Psoas muscle (tissue), 8 donors: Measurements from ENCODE around the gene MAN2A2. TPM values are rescaled to one million over a fixed set of nuclear protein-coding genes. Genes with fewer than 3 reads are reported as not detected.

Experiments used
- ATAC-seq, 4 donors: fragments of 200-7000 bp; cut with Tn5 transposase; one replicate each; pipeline ENCODE4 v1.9.1; 2020; ENCODE audit warnings: moderate library complexity in 3 of 4, mild to moderate bottlenecking in 2 of 4
- DNase-seq, 2 donors: peaks; one replicate each; pipeline ENCODE4 v3.0.0-alpha.2; 2020
- H3K27ac ChIP-seq: fragments of 200-600 bp; one replicate; pipeline ENCODE4 v1.8.0; 2022
- H3K27me3 ChIP-seq, 3 donors: fragments of 200-600 bp in 1 of 3; one replicate each; pipeline versions ENCODE4 v1.6.1 to v1.8.0; 2013 to 2022; ENCODE audit warnings: low read length in 2 of 3, mild to moderate bottlenecking in 2 of 3, moderate library complexity in 1 of 3; ENCODE audit not compliant: insufficient read depth in 3 of 3
- H3K36me3 ChIP-seq, 2 donors: fragments of 200-600 bp in 1 of 2; one replicate each; pipeline versions ENCODE4 v1.6.1 to v1.8.0; 2013 to 2022; ENCODE audit warnings: low read depth in 1 of 2, mild to moderate bottlenecking in 1 of 2, moderate library complexity in 1 of 2; ENCODE audit not compliant: insufficient read depth in 1 of 2
- H3K4me1 ChIP-seq: fragments of 200-600 bp; one replicate; pipeline ENCODE4 v1.8.0; 2022
- H3K4me3 ChIP-seq: fragments of 200-600 bp; one replicate; pipeline ENCODE4 v1.8.0; 2022; ENCODE audit warnings: mild to moderate bottlenecking
- H3K9me3 ChIP-seq: fragments of 200-600 bp; one replicate; pipeline ENCODE4 v1.8.0; 2022
- CTCF ChIP-seq: fragments of 200-600 bp; IDR thresholded peaks from one replicate; pipeline ENCODE4 v1.8.0; 2022; ENCODE audit warnings: antibody characterized with exemption
- WGBS, 3 donors: extraction: QIAGEN DNeasy Blood & Tissue Kit; methylation state at CpG; one replicate each; pipeline versions ENCODE4 v1.1.6 to v1.1.7; 2013; 5-methylcytosine and 5-hydroxymethylcytosine counted together
- intact Hi-C, 2 donors: fragments of 100-400 bp; cut with DNase I; formaldehyde crosslinking; loops; one replicate each; pipeline versions ENCODE4 v1.11.0 to v1.14.2; 2022
- polyA plus RNA-seq, 3 donors: library from polyadenylated mRNA; stranded (reverse); fragments of 200-250 nt; gene quantifications; one replicate each; pipeline ENCODE4 v1.2.3, GENCODE V29; 2013
- total RNA-seq, 4 donors: library from RNA; stranded (reverse); fragmentation: NEBNext Ultra II Directional in 2 of 4; extraction: Animal tissue kit (Norgen Biotek cat#: 25700) in 2 of 4; gene quantifications; one replicate each; pipeline versions ENCODE4 v1.2.1 to v1.2.4, GENCODE V29; 2021 to 2023
- donor health status: healthy with polysubstance abuse.
- donor health status: DM: no; HTN: no; CAD: no; lungs with moderate emphysema.
- donor health status: Bipolar disorder and iron deficiency.
- donor health status: healthy.
- donor health status: DM: yes; HTN: yes; CAD: no.
- donor health status: DM: no; HTN: no; CAD: no.
- donor health status: DM: no; HTN: no; CAD: no.
- donor health status: DM: yes; HTN: yes; CAD: no.

The MAN2A2 gene
- total and polyA plus RNA-seq, 7 donors, result 22.9 to 127 (median 111) TPM

GRCh38 chr15:90932660-90932991 is 29.5 kb downstream of the MAN2A2 start:
- Histone ChIP-seq H3K4me1 (peaks cover 40% of the 10 kb centered on the region), H3K27me3 (no peaks in the 10 kb centered on the region), H3K27ac (peak overlapping the region; percentile 95), H3K4me3 (peak overlapping the region; percentile 95), H3K9me3 (no peaks in the 10 kb centered on the region), H3K36me3 (peaks cover 0 to 13% of the 10 kb centered on the region in 2 donors)
- DNase-seq, result no peak
- TF ChIP-seq CTCF, result no peak
- no peak for ATAC-seq
- WGBS, 3 donors, result 15 to 18% (median 17%) methylated on average over 5 of the region's 5 CpGs
- intact Hi-C loops, result loop anchor here (1.0 to 2.0 kb wide), 3 partner anchors 30 to 284 kb away; partner anchors contain the start of gene MAN2A2 (in 1 of the 2)

GRCh38 chr15:90933301-90933700 is 30.2 kb downstream of the MAN2A2 start:
- no peak for TF ChIP-seq CTCF
- Histone ChIP-seq H3K36me3 (peaks cover 0 to 20% of the 10 kb centered on the region in 2 donors), H3K27me3 (no peaks in the 10 kb centered on the region), H3K9me3 (no peaks in the 10 kb centered on the region), H3K27ac (no peak overlapping the region), H3K4me1 (peaks cover 40% of the 10 kb centered on the region), H3K4me3 (no peak overlapping the region)
- ATAC-seq (no peak), DNase-seq (peak in 1 of 2 donors; percentile 41)
- intact Hi-C loops, result loop anchor here (2.0 kb wide), 2 partner anchors 30 to 284 kb away; partner anchors contain the start of gene MAN2A2 (in 1 of the 2)
- 78 to 88% (median 83%) methylated on average over 1 of the region's 1 CpG for WGBS, 3 donors

GRCh38 chr15:90934256-90934948 is 31.3 kb downstream of the MAN2A2 start:
- 2 to 4% (median 2%) methylated on average over 19 of the region's 19 CpGs for WGBS, 3 donors
- Histone ChIP-seq H3K36me3 (peaks cover under 1 to 31% of the 10 kb centered on the region in 2 donors), H3K27ac (peak overlapping the region; percentile 74), H3K4me3 (peak overlapping the region; percentile 84), H3K27me3 (no peaks in the 10 kb centered on the region), H3K9me3 (no peaks in the 10 kb centered on the region), H3K4me1 (peaks cover 32% of the 10 kb centered on the region)
- ATAC-seq (peak; percentile 39 to 67 (median 60)), DNase-seq (peak; percentile 86 to 91)
- peak; percentile 83 for TF ChIP-seq CTCF
- intact Hi-C loops, result no loop called here

GRCh38 chr15:90934949-90935751 is 32.0 kb downstream of the MAN2A2 start, which contains the start of gene UNC45A:
Gene UNC45A (plus strand): TSS chr15:90935285. CDS start chr15:90935325, 40 bp downstream.
- H3K27me3 ChIP-seq, result no peaks in the 10 kb centered on the region
- no peaks in the 10 kb centered on the region for H3K9me3 ChIP-seq
- 0 to 1% (median 1%) methylated on average over 48 to 65 of the region's 65 CpGs for whole genome bisulfite sequencing, 3 donors
- no peak for TF ChIP-seq CTCF
- ATAC-seq (peak; percentile 79 to 83 (median 82)), DNase-seq (peak; percentile 93 to 95)
- H3K4me3 ChIP-seq, result peak within 1 kb of the TSS; percentile 84
- intact Hi-C loops, result no loop called here
- H3K27ac ChIP-seq, result peak within 1 kb of the TSS; percentile 74
- peaks cover 32% of the 10 kb centered on the region for H3K4me1 ChIP-seq
- H3K36me3 ChIP-seq, result peaks cover 3 to 38% of the 10 kb centered on the region in 2 donors
